Measurements from ENCODE around the gene RNF38. TPM values are rescaled to one million over a fixed set of nuclear protein-coding genes. Genes with fewer than 3 reads are reported as not detected.
A peak's percentile ranks its signal among the peaks of the same experiment; 100 is the strongest.
"Not testable (repeated sequence)": the region's sequence is repeated elsewhere in the genome, so short reads cannot be mapped to it uniquely, and the experiment has no call there.

RNF38 gene
- total RNA-seq = 37.3 TPM
- 32.3 TPM for polyA plus RNA-seq

DNA sequence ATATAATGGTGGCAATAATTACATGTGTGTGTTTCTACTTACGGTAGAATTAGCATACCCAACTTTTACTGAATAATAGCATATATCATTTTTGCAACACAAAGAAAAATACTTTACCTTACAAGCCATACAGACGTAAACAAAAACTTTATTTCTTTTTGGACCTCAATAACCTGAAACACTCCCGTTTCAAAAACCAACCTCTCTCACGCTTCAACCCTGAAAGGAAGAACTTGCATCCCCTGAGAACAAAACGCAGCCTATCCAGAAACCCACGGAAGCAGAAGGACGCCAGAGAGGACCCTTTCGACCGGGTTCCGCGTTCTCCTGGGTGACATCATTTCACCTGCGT is at the start of gene RNF38:
Gene RNF38 (minus strand): TSS at position 290 of the 352 bp plus-strand sequence. CDS start 161 bp downstream, at position 129.
- under 1% methylated on average over 12 of the region's 12 CpGs for WGBS

GRCh38 chr9:36448555-36448954 is 48.5 kb upstream of the RNF38 start:
- H3K36me3 ChIP-seq (ENCODE audit: insufficient read depth); DNase-seq (ENCODE audit: extremely low spot score); H3K27ac ChIP-seq (ENCODE audit: low read depth); H3K4me1 ChIP-seq (ENCODE audit: insufficient read depth); H3K4me3 ChIP-seq (ENCODE audit: low read depth, low read length): not testable (repeated sequence)
- WGBS = 67% methylated on average over 9 of the region's 9 CpGs

More for the DNA sequence above, at the start of gene RNF38:
- Histone ChIP-seq H3K27ac (ENCODE audit: low read depth) (peak within 1 kb of the TSS; percentile 94), H3K36me3 (ENCODE audit: insufficient read depth) (no peaks in the 10 kb centered on the region), H3K4me1 (ENCODE audit: insufficient read depth) (no peaks in the 10 kb centered on the region), H3K4me3 (ENCODE audit: low read depth, low read length) (peak within 1 kb of the TSS; percentile 77)
- DNase-seq (ENCODE audit: extremely low spot score) = peak; percentile 20

DNA sequence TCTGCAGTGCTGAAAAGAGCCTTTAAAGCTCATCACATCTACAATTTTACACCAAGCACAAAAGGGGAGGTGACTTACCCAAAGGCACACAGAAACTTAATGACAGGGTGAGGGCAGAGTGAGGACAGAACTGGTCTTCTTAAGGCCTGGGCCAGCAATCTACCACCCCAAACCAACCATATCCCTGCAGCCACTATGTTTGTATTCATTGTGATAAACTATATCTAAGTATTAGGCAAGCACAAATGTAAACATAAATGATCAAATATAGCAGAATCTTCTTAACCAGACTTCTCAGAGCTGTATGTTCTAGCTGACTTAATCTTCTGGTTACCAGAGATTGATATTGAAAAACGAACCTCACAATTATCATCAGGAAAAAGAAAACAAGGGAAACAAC is 47.9 kb upstream of the RNF38 start:
- DNase-seq (ENCODE audit: extremely low spot score) = no peak
- H3K4me1 ChIP-seq (ENCODE audit: insufficient read depth) = no peaks in the 10 kb centered on the region
- no peaks in the 10 kb centered on the region for H3K36me3 ChIP-seq (ENCODE audit: insufficient read depth)
- H3K27ac ChIP-seq (ENCODE audit: low read depth) = no peak overlapping the region
- WGBS = 60% methylated on average over 1 of the region's 1 CpG
- H3K4me3 ChIP-seq (ENCODE audit: low read depth, low read length) = no peak overlapping the region

DNA sequence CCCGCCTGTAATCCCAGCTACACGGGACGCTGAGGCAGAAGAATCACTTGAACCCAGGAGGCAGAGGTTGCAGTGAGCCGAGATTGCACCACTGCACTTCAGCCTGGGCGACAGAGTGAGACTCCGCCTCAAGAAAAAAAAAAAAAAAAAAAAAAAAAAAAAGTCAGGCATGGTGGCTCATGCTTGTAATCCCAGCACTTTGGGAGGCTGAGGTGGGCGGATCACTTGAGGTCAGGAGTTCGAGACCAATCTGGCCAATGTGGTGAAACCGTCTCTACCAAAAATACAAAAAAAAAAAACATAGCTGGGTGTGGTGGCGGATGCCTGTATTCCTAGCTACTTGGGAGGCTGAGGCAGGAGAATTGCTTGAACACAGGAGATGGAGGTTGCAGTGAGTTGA is 46.6 kb upstream of the RNF38 start:
- not testable (repeated sequence) for H3K4me3 ChIP-seq (ENCODE audit: low read depth, low read length); H3K27ac ChIP-seq (ENCODE audit: low read depth); DNase-seq (ENCODE audit: extremely low spot score); H3K4me1 ChIP-seq (ENCODE audit: insufficient read depth); H3K36me3 ChIP-seq (ENCODE audit: insufficient read depth)
- 93% methylated on average over 10 of the region's 10 CpGs for WGBS

GRCh38 chr9:36445800-36446361 is 45.8 kb upstream of the RNF38 start:
- Histone ChIP-seq H3K27ac (ENCODE audit: low read depth) (no peak overlapping the region), H3K4me1 (ENCODE audit: insufficient read depth) (no peaks in the 10 kb centered on the region), H3K36me3 (ENCODE audit: insufficient read depth) (no peaks in the 10 kb centered on the region), H3K4me3 (ENCODE audit: low read depth, low read length) (no peak overlapping the region)
- WGBS = 72% methylated on average over 5 of the region's 5 CpGs
- no peak for DNase-seq (ENCODE audit: extremely low spot score)

GRCh38 chr9:36444203-36444602 is 44.1 kb upstream of the RNF38 start:
- 74% methylated on average over 2 of the region's 2 CpGs for WGBS
- Histone ChIP-seq H3K4me1 (ENCODE audit: insufficient read depth) (no peaks in the 10 kb centered on the region), H3K4me3 (ENCODE audit: low read depth, low read length) (no peak overlapping the region), H3K27ac (ENCODE audit: low read depth) (no peak overlapping the region), H3K36me3 (ENCODE audit: insufficient read depth) (no peaks in the 10 kb centered on the region)
- no peak for DNase-seq (ENCODE audit: extremely low spot score)

DNA sequence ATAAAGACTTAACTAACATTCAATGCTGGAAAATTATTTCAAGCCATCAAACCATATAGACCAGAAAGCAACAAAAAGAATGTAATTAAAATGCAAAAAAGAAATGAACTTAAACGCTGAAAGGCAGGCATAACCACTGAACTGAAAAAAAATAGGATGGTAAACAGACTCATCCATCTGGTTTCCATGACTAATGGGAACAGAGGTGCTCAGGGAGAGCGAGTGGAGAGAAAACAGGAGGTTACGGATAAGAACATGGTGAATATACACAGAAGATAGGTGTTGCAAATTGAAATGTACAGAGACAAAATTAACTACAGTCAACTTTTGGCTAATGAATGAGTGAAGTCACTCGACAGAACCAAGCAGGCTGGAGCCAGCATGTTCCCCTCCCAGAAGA is 43.5 kb upstream of the RNF38 start:
- Histone ChIP-seq H3K4me3 (ENCODE audit: low read depth, low read length) (no peak overlapping the region), H3K4me1 (ENCODE audit: insufficient read depth) (no peaks in the 10 kb centered on the region), H3K36me3 (ENCODE audit: insufficient read depth) (no peaks in the 10 kb centered on the region), H3K27ac (ENCODE audit: low read depth) (no peak overlapping the region)
- DNase-seq (ENCODE audit: extremely low spot score) = no peak
- WGBS = 75% methylated on average over 4 of the region's 4 CpGs

- H3K36me3 ChIP-seq (ENCODE audit: insufficient read depth) = no peaks in the 10 kb centered on the region
- DNase-seq (ENCODE audit: extremely low spot score) = no peak
- 93% methylated on average over 6 of the region's 6 CpGs for WGBS
Observed at GRCh38 chr9:36442710-36443109, 42.6 kb upstream of the RNF38 start.

DNA sequence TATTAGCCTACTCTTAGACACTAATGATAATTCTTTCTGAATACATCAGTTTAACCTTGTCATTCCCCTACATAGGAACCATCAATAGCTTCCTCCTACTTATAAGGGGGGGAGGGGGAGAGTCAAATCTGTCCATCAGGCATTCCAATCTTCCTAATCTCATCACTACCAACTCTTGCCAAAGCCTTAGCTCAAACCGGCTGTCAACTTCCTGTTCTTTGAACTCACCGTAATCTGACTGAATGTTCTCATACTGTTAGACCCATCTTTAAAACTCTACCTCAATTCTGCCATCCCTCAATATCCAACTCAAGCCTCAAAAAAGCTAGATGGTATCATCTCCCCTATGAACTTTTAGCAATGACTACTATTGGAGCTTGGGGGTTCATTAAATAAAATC is 41.9 kb upstream of the RNF38 start:
- Histone ChIP-seq H3K4me3 (ENCODE audit: low read depth, low read length) (no peak overlapping the region), H3K4me1 (ENCODE audit: insufficient read depth) (no peaks in the 10 kb centered on the region), H3K27ac (ENCODE audit: low read depth) (no peak overlapping the region), H3K36me3 (ENCODE audit: insufficient read depth) (no peaks in the 10 kb centered on the region)
- DNase-seq (ENCODE audit: extremely low spot score) = no peak
- 44% methylated on average over 2 of the region's 2 CpGs for WGBS

More at GRCh38 chr9:36442710-36443109, 42.6 kb upstream of the RNF38 start:
- Histone ChIP-seq H3K27ac (ENCODE audit: low read depth) (no peak overlapping the region), H3K4me3 (ENCODE audit: low read depth, low read length) (no peak overlapping the region), H3K4me1 (ENCODE audit: insufficient read depth) (no peaks in the 10 kb centered on the region)

DNA sequence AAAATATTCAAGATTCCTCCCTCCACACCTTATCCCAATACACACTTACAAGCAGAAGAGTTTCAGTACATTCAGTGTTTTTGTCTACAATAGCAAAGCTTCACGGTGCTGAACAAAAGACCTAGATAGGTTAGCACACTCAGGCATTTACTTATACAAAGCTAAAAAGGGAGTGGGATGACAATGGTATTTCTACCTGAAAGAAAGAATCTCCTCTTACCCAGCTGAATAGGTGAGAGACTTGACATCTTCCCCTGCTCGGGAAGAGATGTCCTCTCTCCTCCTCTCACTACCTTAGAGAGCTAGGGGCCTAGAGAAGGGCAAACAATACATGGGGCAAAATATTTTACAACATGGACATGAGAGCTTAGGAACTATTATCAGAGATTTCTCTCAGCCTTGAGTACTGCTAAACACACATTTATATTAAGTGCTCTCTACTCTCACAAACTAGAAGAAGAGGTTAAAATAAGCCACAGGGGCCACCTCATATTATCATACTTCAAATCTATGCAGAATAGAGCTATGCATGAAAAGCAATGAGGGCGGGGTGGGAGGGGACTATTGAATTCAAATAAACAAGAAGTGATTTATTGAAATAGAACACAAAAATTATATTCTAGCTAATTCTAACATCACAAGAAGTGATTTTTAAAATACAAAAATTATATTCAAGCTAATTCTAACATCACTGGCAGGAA is 38.6 kb upstream of the RNF38 start:
- WGBS = 82% methylated on average over 3 of the region's 3 CpGs
- Histone ChIP-seq H3K4me1 (ENCODE audit: insufficient read depth) (no peaks in the 10 kb centered on the region), H3K27ac (ENCODE audit: low read depth) (no peak overlapping the region), H3K36me3 (ENCODE audit: insufficient read depth) (no peaks in the 10 kb centered on the region), H3K4me3 (ENCODE audit: low read depth, low read length) (no peak overlapping the region)
- DNase-seq (ENCODE audit: extremely low spot score) = no peak

DNA sequence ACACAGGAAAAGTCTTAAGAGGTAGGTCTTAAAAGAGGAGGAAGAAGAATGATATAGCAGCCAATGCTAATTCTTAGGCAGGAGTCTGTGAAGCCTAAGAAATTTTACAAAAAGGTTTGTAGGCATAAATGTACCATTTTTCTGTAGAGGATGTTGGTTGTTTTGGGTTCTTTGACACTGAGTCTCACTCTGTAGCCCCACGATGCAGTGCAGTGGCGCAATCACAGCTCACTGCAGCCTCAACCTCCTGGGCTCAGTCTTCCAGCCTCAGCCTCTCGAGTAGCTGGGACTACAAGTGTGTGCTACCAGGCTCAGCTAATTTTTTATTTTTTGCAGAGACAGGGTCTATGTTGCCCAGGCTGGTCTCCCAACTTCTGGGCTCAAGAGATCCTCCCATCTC is 37.7 kb upstream of the RNF38 start:
- Histone ChIP-seq H3K4me3 (ENCODE audit: low read depth, low read length) (no peak overlapping the region), H3K4me1 (ENCODE audit: insufficient read depth) (no peaks in the 10 kb centered on the region), H3K27ac (ENCODE audit: low read depth) (no peak overlapping the region), H3K36me3 (ENCODE audit: insufficient read depth) (no peaks in the 10 kb centered on the region)
- DNase-seq (ENCODE audit: extremely low spot score) = no peak
- WGBS = 93% methylated on average over 3 of the region's 3 CpGs

DNA sequence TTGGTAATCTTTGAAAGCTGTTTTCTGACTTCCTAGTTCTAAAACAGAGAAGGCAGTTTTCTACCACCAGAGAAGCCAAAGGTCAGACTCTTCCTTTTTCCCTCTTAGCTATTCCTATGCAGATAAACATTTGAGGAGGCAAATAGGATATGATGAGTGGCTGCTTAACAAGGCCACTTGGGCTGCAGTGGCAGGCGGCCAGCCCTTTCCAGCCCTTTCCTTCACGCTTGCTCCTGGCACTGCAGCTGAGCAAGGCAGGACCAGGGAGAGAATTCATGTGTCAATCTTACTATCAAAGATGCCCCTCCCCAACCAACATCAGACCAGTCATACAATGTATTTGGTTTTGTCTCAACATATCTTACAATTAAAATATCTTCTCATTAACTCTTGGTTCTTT is 36.8 kb upstream of the RNF38 start:
- H3K36me3 ChIP-seq (ENCODE audit: insufficient read depth) = no peaks in the 10 kb centered on the region
- H3K27ac ChIP-seq (ENCODE audit: low read depth) = no peak overlapping the region
- no peaks in the 10 kb centered on the region for H3K4me1 ChIP-seq (ENCODE audit: insufficient read depth)
- H3K4me3 ChIP-seq (ENCODE audit: low read depth, low read length) = no peak overlapping the region
- no peak for DNase-seq (ENCODE audit: extremely low spot score)
- 66% methylated on average over 2 of the region's 2 CpGs for whole genome bisulfite sequencing

GRCh38 chr9:36433386-36433785 is 33.3 kb upstream of the RNF38 start:
- no peak for DNase-seq (ENCODE audit: extremely low spot score)
- Histone ChIP-seq H3K36me3 (ENCODE audit: insufficient read depth) (no peaks in the 10 kb centered on the region), H3K27ac (ENCODE audit: low read depth) (no peak overlapping the region), H3K4me3 (ENCODE audit: low read depth, low read length) (no peak overlapping the region), H3K4me1 (ENCODE audit: insufficient read depth) (no peaks in the 10 kb centered on the region)
- 90% methylated on average over 6 of the region's 6 CpGs for WGBS

GRCh38 chr9:36431078-36431477 is 31.0 kb upstream of the RNF38 start:
- H3K27ac ChIP-seq (ENCODE audit: low read depth) = no peak overlapping the region

More at GRCh38 chr9:36431078-36431477, 31.0 kb upstream of the RNF38 start:
- H3K4me1 ChIP-seq (ENCODE audit: insufficient read depth) = no peaks in the 10 kb centered on the region
- DNase-seq (ENCODE audit: extremely low spot score) = no peak
- no peak overlapping the region for H3K4me3 ChIP-seq (ENCODE audit: low read depth, low read length)
- WGBS = 97% methylated on average over 4 of the region's 4 CpGs
- H3K36me3 ChIP-seq (ENCODE audit: insufficient read depth) = peaks cover 3% of the 10 kb centered on the region
